Thyroid gland (tissue), 4 donors: Measurements from ENCODE around the gene CDC20. TPM values are rescaled to one million over a fixed set of nuclear protein-coding genes. Genes with fewer than 3 reads are reported as not detected.

Experiments
- DNase-seq, 2 donors: peaks; one replicate each; pipeline ENCODE4 v3.0.0-alpha.2; 2019
- H3K27ac ChIP-seq, 3 donors: fragments of 200-600 bp; sonication (generic); 1 replicate in 2 of 3; 2 replicates in 1 of 3; pipeline ENCODE4 v1.5.1; 2016 to 2019; ENCODE audit warnings: mild to moderate bottlenecking in 1 of 3, moderate library complexity in 1 of 3
- H3K27me3 ChIP-seq: fragments of 200-600 bp; sonication (generic); one replicate; pipeline ENCODE4 v1.5.1; 2019
- H3K36me3 ChIP-seq, 2 donors: fragments of 200-600 bp; sonication (generic); one replicate each; pipeline ENCODE4 v1.5.1; 2016 to 2019
- H3K4me1 ChIP-seq, 2 donors: fragments of 200-600 bp; sonication (generic); one replicate each; pipeline ENCODE4 v1.5.1; 2017 to 2019
- H3K4me3 ChIP-seq, 3 donors: fragments of 200-600 bp; sonication (generic); replicated peaks in 1 of 3; 1 replicate in 2 of 3; 2 replicates in 1 of 3; pipeline ENCODE4 v1.5.1; 2016; ENCODE audit warnings: mild to moderate bottlenecking in 1 of 3
- H3K9me3 ChIP-seq: fragments of 200-600 bp; sonication (generic); one replicate; pipeline ENCODE4 v1.5.1; 2017
- POLR2A ChIP-seq, 2 donors: fragments of 450-650 bp; IDR thresholded peaks; one replicate each; pipeline ENCODE4 v1.6.1; 2017; ENCODE audit warnings: antibody characterized with exemption in 2 of 2, mild to moderate bottlenecking in 2 of 2, moderate library complexity in 1 of 2
- WGBS, 2 donors: methylation state at CpG; one replicate each; pipeline ENCODE4 v1.1.5; 2017; 5-methylcytosine and 5-hydroxymethylcytosine counted together
- intact Hi-C: fragments of 100-400 bp; cut with DNase I; formaldehyde crosslinking; loops from one replicate; pipeline ENCODE4 v1.15.1; 2023
- total RNA-seq, 4 donors: library from RNA; depleted of rRNA; stranded (reverse); fragments of >200 nt; gene quantifications; one replicate each; pipeline ENCODE4 v1.2.3, GENCODE V29; 2016
- TF ChIP-seq, protein P1 (sequence below), 6 experiments: fragments of 200-600 bp in 3 of 6; fragments of 450-650 bp in 3 of 6; sonication (generic) in 3 of 6; IDR thresholded peaks; one replicate each; pipeline ENCODE4 v1.5.1; 2016 to 2019; ENCODE audit warnings: antibody characterized with exemption in 6 of 6, mild to moderate bottlenecking in 2 of 6, inconsistent platforms in 1 of 6, moderate library complexity in 1 of 6

The CDC20 gene
- total RNA-seq, 4 donors from 2014 or later = 0.54 to 3.9 (median 2.2) TPM

- intact Hi-C loops = no loop called here
- H3K4me3 ChIP-seq = no peak overlapping the region
- no peak for DNase-seq
- WGBS, 2 donors = 76 to 78% methylated on average over 4 of the region's 4 CpGs
- peaks cover 6 to 9% of the 10 kb centered on the region in 2 donors for H3K4me1 ChIP-seq
- no peak overlapping the region for H3K27ac ChIP-seq
- no peaks in the 10 kb centered on the region for H3K27me3 ChIP-seq
- H3K9me3 ChIP-seq = no peaks in the 10 kb centered on the region
- no peaks in the 10 kb centered on the region for H3K36me3 ChIP-seq
- TF ChIP-seq, protein P1, sequence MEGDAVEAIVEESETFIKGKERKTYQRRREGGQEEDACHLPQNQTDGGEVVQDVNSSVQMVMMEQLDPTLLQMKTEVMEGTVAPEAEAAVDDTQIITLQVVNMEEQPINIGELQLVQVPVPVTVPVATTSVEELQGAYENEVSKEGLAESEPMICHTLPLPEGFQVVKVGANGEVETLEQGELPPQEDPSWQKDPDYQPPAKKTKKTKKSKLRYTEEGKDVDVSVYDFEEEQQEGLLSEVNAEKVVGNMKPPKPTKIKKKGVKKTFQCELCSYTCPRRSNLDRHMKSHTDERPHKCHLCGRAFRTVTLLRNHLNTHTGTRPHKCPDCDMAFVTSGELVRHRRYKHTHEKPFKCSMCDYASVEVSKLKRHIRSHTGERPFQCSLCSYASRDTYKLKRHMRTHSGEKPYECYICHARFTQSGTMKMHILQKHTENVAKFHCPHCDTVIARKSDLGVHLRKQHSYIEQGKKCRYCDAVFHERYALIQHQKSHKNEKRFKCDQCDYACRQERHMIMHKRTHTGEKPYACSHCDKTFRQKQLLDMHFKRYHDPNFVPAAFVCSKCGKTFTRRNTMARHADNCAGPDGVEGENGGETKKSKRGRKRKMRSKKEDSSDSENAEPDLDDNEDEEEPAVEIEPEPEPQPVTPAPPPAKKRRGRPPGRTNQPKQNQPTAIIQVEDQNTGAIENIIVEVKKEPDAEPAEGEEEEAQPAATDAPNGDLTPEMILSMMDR (IDR thresholded peaks at IDR 0.05) = no peak
- no peak for TF ChIP-seq POLR2A (IDR thresholded peaks at IDR 0.05)
Measured at GRCh38 chr1:43344267-43344850, 14.4 kb upstream of the CDC20 start.

DNA sequence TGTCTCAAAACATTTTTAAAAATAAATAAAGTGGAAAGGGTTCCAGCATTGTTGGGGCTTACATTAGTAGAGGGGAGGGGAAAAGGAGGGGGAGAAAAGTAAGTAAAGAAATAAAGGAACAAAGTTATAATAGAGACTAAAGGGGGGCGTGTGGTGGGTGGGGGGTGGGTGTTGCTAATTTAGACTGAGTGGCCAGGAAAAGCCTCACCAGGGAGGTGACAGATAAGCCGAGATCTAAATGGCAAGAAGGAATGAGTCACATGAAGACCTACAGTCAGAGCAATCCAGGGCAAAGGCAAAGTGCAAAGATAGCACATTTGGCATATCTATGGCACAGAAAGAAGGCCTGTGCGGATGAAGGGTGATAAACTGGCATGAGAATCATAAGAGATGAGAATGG is 13.7 kb upstream of the CDC20 start:
- H3K4me3 ChIP-seq = no peak overlapping the region
- no peaks in the 10 kb centered on the region for H3K36me3 ChIP-seq
- intact Hi-C loops = no loop called here
- H3K9me3 ChIP-seq = no peaks in the 10 kb centered on the region
- H3K27ac ChIP-seq = no peak overlapping the region
- 64 to 84% methylated on average over 3 of the region's 3 CpGs for WGBS, 2 donors
- DNase-seq = no peak
- peaks cover 13 to 17% of the 10 kb centered on the region in 2 donors for H3K4me1 ChIP-seq
- H3K27me3 ChIP-seq = no peaks in the 10 kb centered on the region
- TF ChIP-seq, protein P1 (IDR thresholded peaks at IDR 0.05) = no peak
- no peak for TF ChIP-seq POLR2A (IDR thresholded peaks at IDR 0.05)

- no peaks in the 10 kb centered on the region for H3K27me3 ChIP-seq
- H3K9me3 ChIP-seq = no peaks in the 10 kb centered on the region
- H3K4me3 ChIP-seq = no peak overlapping the region
- H3K4me1 ChIP-seq = peaks cover 16 to 21% of the 10 kb centered on the region in 2 donors
- H3K27ac ChIP-seq = no peak overlapping the region
- no peak for TF ChIP-seq POLR2A (IDR thresholded peaks at IDR 0.05)
- TF ChIP-seq, protein P1 (IDR thresholded peaks at IDR 0.05) = no peak
- intact Hi-C loops = no loop called here
- no peak for DNase-seq
- H3K36me3 ChIP-seq = no peaks in the 10 kb centered on the region
- WGBS, 2 donors = 93 to 100% methylated on average over 4 to 5 of the region's 5 CpGs
Measured at GRCh38 chr1:43346636-43347035, 12.1 kb upstream of the CDC20 start.

GRCh38 chr1:43348343-43348808 is 10.4 kb upstream of the CDC20 start:
- H3K9me3 ChIP-seq = no peaks in the 10 kb centered on the region
- WGBS, 2 donors = 21 to 81% methylated on average over 2 to 20 of the region's 22 CpGs
- H3K4me3 ChIP-seq = peak overlapping the region in 2 of 3 donors; percentile 8 to 54
- intact Hi-C loops = no loop called here
- no peaks in the 10 kb centered on the region for H3K27me3 ChIP-seq
- no peak for TF ChIP-seq POLR2A (IDR thresholded peaks at IDR 0.05)
- TF ChIP-seq, protein P1 (IDR thresholded peaks at IDR 0.05) = no peak
- no peak for DNase-seq
- H3K36me3 ChIP-seq = no peaks in the 10 kb centered on the region
- peak overlapping the region; percentile 94 to 99 (median 95) for H3K27ac ChIP-seq
- H3K4me1 ChIP-seq = peaks cover 16 to 21% of the 10 kb centered on the region in 2 donors

DNA sequence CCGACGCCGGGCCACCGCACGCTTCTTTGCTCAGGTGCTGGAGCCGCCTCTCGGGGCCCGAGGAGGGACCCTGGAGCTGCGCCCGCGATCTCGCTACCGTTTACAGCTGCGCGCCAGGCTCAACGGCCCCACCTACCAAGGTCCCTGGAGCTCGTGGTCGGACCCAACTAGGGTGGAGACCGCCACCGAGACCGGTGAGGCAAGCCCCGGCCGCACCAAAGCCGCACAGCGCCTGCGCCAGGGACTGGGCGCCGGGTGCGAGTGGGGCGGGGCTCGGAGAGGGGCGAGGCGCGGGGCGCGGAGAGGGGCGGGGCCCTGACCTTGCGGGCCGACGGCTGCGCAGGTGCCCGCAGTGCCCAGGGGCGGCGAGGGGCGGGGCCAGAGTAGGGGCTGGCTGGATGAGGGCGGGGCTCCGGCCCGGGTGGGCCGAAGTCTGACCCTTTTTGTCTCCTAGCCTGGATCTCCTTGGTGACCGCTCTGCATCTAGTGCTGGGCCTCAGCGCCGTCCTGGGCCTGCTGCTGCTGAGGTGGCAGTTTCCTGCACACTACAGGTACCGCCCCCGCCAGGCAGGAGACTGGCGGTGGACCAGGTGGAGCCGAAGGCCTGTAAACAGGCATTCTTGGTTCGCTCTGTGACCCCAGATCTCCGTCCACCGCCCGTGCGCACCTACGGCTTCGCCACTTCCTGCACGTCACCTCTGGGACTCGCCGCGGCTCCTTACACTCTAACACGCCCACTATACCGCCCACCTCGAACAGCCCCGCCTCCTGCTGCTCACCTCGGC is 9.8 kb upstream of the CDC20 start:
- intact Hi-C loops = no loop called here

More for the DNA sequence above, 9.8 kb upstream of the CDC20 start:
- Histone ChIP-seq H3K4me1 (peaks cover 16 to 21% of the 10 kb centered on the region in 2 donors), H3K27ac (peak overlapping the region; percentile 94 to 99 (median 95)), H3K4me3 (peak overlapping the region in 2 of 3 donors; percentile 8 to 54), H3K36me3 (no peaks in the 10 kb centered on the region), H3K27me3 (no peaks in the 10 kb centered on the region), H3K9me3 (no peaks in the 10 kb centered on the region)
- WGBS, 2 donors = 9 to 16% methylated on average over 13 to 14 of the region's 72 CpGs
- peak; percentile 95 for DNase-seq
- peak; percentile 20 to 85 for TF ChIP-seq POLR2A (IDR thresholded peaks at IDR 0.05)
- TF ChIP-seq, protein P1 (IDR thresholded peaks at IDR 0.05) = no peak
